ENCODE data around the gene SDR9C7.

The SDR9C7 gene

GRCh38 chr12:56905852-56906251 lies 28.4 kb downstream of the SDR9C7 start:
- POLR2A ChIA-PET: no interaction called here
- TF ChIP-seq EGR2 (tag by site-specific recombination; IDR thresholded peaks at IDR 0.05; ENCODE audit: low read depth) (no peak), ZSCAN16 (tag by site-specific recombination; IDR thresholded peaks at IDR 0.05) (no peak), ZNF677 (tag by site-specific recombination; IDR thresholded peaks at IDR 0.05) (no peak), ZFHX2 (tag by site-specific recombination; conservative IDR thresholded peaks at IDR 0.05) (no peak), ZNF394 (tag by site-specific recombination; IDR thresholded peaks at IDR 0.05; ENCODE audit: borderline replicate concordance) (no peak), PRDM1 (tag by site-specific recombination; IDR thresholded peaks at IDR 0.05) (no peak), ZNF148 (tag by site-specific recombination; IDR thresholded peaks at IDR 0.05; ENCODE audit: borderline replicate concordance) (no peak), KLF17 (tag by site-specific recombination; IDR thresholded peaks at IDR 0.05) (no peak), ZNF10 (tag by site-specific recombination; IDR thresholded peaks at IDR 0.05) (no peak), ZNF610 (tag by site-specific recombination; IDR thresholded peaks at IDR 0.05; ENCODE audit: borderline replicate concordance) (no peak), SCRT1 (tag by site-specific recombination; IDR thresholded peaks at IDR 0.05; ENCODE audit: borderline replicate concordance) (no peak), ZNF2 (tag by site-specific recombination; IDR thresholded peaks at IDR 0.05) (no peak), ZBTB44 (tag by site-specific recombination; IDR thresholded peaks at IDR 0.05) (no peak), ZNF398 (tag by site-specific recombination; IDR thresholded peaks at IDR 0.05) (no peak), ZNF280D (tag by site-specific recombination; IDR thresholded peaks at IDR 0.05) (no peak), ZNF132 (tag by site-specific recombination; IDR thresholded peaks at IDR 0.05; ENCODE audit: borderline replicate concordance) (no peak), GLI2 (tag by site-specific recombination; IDR thresholded peaks at IDR 0.05; ENCODE audit: borderline replicate concordance, low read depth) (no peak)

More at GRCh38 chr12:56905852-56906251, 28.4 kb downstream of the SDR9C7 start:
- CTCF ChIA-PET: interaction anchor here (1.2 kb wide), 1 partner anchor 82 kb away, joined by 3 read pairs; no protein-coding TSS in a partner anchor
- H3K4me3 ChIP-seq (ENCODE audit: low read depth, low read length): no peak overlapping the region
- H3K27ac ChIP-seq (ENCODE audit: extremely low read depth, low read depth, low read length): no peak overlapping the region
- H3K9me3 ChIP-seq (ENCODE audit: control insufficient read depth, insufficient read depth, low read depth, low read length): no peaks in the 10 kb centered on the region
- no peaks in the 10 kb centered on the region for H3K4me1 ChIP-seq (ENCODE audit: control insufficient read depth, insufficient read depth, low read length)
- no peaks in the 10 kb centered on the region for H3K36me3 ChIP-seq (ENCODE audit: control insufficient read depth in 2 of 2, insufficient read depth in 1 of 2, low read length in 2 of 2)
